Measurements from ENCODE around the gene CLCNKA.
A peak's percentile ranks its signal among the peaks of the same experiment; 100 is the strongest.
"Not testable (repeated sequence)": the region's sequence is repeated elsewhere in the genome, so short reads cannot be mapped to it uniquely, and the experiment has no call there.

Gene CLCNKA

GRCh38 chr1:16041200-16041599 lies 19.4 kb downstream of the CLCNKA start:
- ATAC-seq, result no peak
- no peak for DNase-seq
- no peaks in the 10 kb centered on the region for H3K27me3 Mint-ChIP-seq
- no peak overlapping the region for H3K4me3 Mint-ChIP-seq
- H3K27ac Mint-ChIP-seq, result peak overlapping the region in 1 of 2 donors; percentile 69
- no peaks in the 10 kb centered on the region for H3K4me1 Mint-ChIP-seq
- H3K9me3 Mint-ChIP-seq, result no peaks in the 10 kb centered on the region

- Mint-ChIP-seq H3K27me3 (peaks cover 2% of the 10 kb centered on the region), H3K27ac (no peak overlapping the region), H3K4me3 (no peak overlapping the region), H3K4me1 (no peaks in the 10 kb centered on the region), H3K9me3 (no peaks in the 10 kb centered on the region)
- no peak for ATAC-seq
- DNase-seq, result no peak
Observed at GRCh38 chr1:16042096-16042495, 20.3 kb downstream of the CLCNKA start.

GRCh38 chr1:16042654-16043053 lies 20.8 kb downstream of the CLCNKA start:
- H3K4me1 Mint-ChIP-seq, H3K27me3 Mint-ChIP-seq, H3K9me3 Mint-ChIP-seq, H3K27ac Mint-ChIP-seq, DNase-seq, ATAC-seq, H3K4me3 Mint-ChIP-seq: not testable (repeated sequence)

GRCh38 chr1:16043521-16043920 lies 21.7 kb downstream of the CLCNKA start, which contains the start of gene CLCNKB:
TSS of gene CLCNKB (plus strand) at chr1:16043782. CDS start at chr1:16044493, 711 bp downstream.
- DNase-seq (no peak), ATAC-seq (no peak)
- Mint-ChIP-seq H3K4me3 (no peak within 1 kb of the TSS), H3K27ac (peak within 1 kb of the TSS in 1 of 2 donors; percentile 48), H3K27me3 (peaks cover 11% of the 10 kb centered on the region), H3K4me1 (peaks cover 1% of the 10 kb centered on the region), H3K9me3 (no peaks in the 10 kb centered on the region)

- Mint-ChIP-seq H3K27me3 (peaks cover 11% of the 10 kb centered on the region), H3K9me3 (no peaks in the 10 kb centered on the region), H3K4me1 (peaks cover 5% of the 10 kb centered on the region), H3K4me3 (no peak overlapping the region), H3K27ac (peak overlapping the region in 1 of 2 donors; percentile 48)
- DNase-seq (no peak), ATAC-seq (no peak)
Observed at GRCh38 chr1:16043950-16044349, 22.1 kb downstream of the CLCNKA start.

- no peaks in the 10 kb centered on the region for H3K9me3 Mint-ChIP-seq
- H3K27me3 Mint-ChIP-seq, result peaks cover 34% of the 10 kb centered on the region
- no peak for ATAC-seq
- DNase-seq, result no peak
- H3K4me3 Mint-ChIP-seq, result no peak overlapping the region
- no peak overlapping the region for H3K27ac Mint-ChIP-seq
- H3K4me1 Mint-ChIP-seq, result peaks cover 13% of the 10 kb centered on the region
Observed at GRCh38 chr1:16046842-16047241, 25.0 kb downstream of the CLCNKA start.

- H3K4me3 Mint-ChIP-seq, result peak overlapping the region in 1 of 2 donors; percentile 9
- H3K27ac Mint-ChIP-seq, result no peak overlapping the region
- ATAC-seq (no peak), DNase-seq (no peak)
- peaks cover 13% of the 10 kb centered on the region for H3K4me1 Mint-ChIP-seq
- H3K9me3 Mint-ChIP-seq, result no peaks in the 10 kb centered on the region
- peaks cover 39% of the 10 kb centered on the region for H3K27me3 Mint-ChIP-seq
Observed at GRCh38 chr1:16047791-16048475, 26.1 kb downstream of the CLCNKA start.

- peak; percentile 36 to 40 for DNase-seq
- Mint-ChIP-seq H3K4me3 (peak overlapping the region; percentile 25 to 64), H3K27ac (no peak overlapping the region), H3K9me3 (no peaks in the 10 kb centered on the region), H3K4me1 (peaks cover 13% of the 10 kb centered on the region), H3K27me3 (peaks cover 39% of the 10 kb centered on the region)
- ATAC-seq, result peak; percentile 43
Observed at GRCh38 chr1:16048573-16049189, 26.8 kb downstream of the CLCNKA start.

- peak overlapping the region in 1 of 2 donors; percentile 25 for H3K27ac Mint-ChIP-seq
- H3K27me3 Mint-ChIP-seq, result peaks cover 39% of the 10 kb centered on the region
- H3K4me1 Mint-ChIP-seq, result peaks cover 13% of the 10 kb centered on the region
- no peaks in the 10 kb centered on the region for H3K9me3 Mint-ChIP-seq
- DNase-seq, result no peak
- no peak overlapping the region for H3K4me3 Mint-ChIP-seq
- no peak for ATAC-seq
Observed at GRCh38 chr1:16050328-16050727, 28.5 kb downstream of the CLCNKA start.

- DNase-seq (no peak), ATAC-seq (no peak)
- no peak overlapping the region for H3K4me3 Mint-ChIP-seq
- H3K9me3 Mint-ChIP-seq, result no peaks in the 10 kb centered on the region
- H3K4me1 Mint-ChIP-seq, result peaks cover 17% of the 10 kb centered on the region
- H3K27me3 Mint-ChIP-seq, result peaks cover 39% of the 10 kb centered on the region
- no peak overlapping the region for H3K27ac Mint-ChIP-seq
Observed at GRCh38 chr1:16051039-16051438, 29.2 kb downstream of the CLCNKA start.

GRCh38 chr1:16051949-16052348 lies 30.1 kb downstream of the CLCNKA start:
- H3K4me3 Mint-ChIP-seq, ATAC-seq, H3K9me3 Mint-ChIP-seq, DNase-seq, H3K27ac Mint-ChIP-seq: not testable (repeated sequence)
- peaks cover 21% of the 10 kb centered on the region for H3K4me1 Mint-ChIP-seq
- peaks cover 38% of the 10 kb centered on the region for H3K27me3 Mint-ChIP-seq

GRCh38 chr1:16053781-16054502 lies 32.1 kb downstream of the CLCNKA start:
- Mint-ChIP-seq H3K27me3 (peaks cover 36% of the 10 kb centered on the region), H3K4me1 (peaks cover 16% of the 10 kb centered on the region), H3K4me3 (no peak overlapping the region), H3K27ac (no peak overlapping the region), H3K9me3 (no peaks in the 10 kb centered on the region)
- DNase-seq (no peak), ATAC-seq (no peak)

- peaks cover 8% of the 10 kb centered on the region for H3K4me1 Mint-ChIP-seq
- ATAC-seq, result no peak
- H3K9me3 Mint-ChIP-seq, result no peaks in the 10 kb centered on the region
- H3K27me3 Mint-ChIP-seq, result peaks cover 28% of the 10 kb centered on the region
- DNase-seq, result no peak
- H3K27ac Mint-ChIP-seq, result no peak overlapping the region
- no peak overlapping the region for H3K4me3 Mint-ChIP-seq
Observed at GRCh38 chr1:16054598-16055540, 33.0 kb downstream of the CLCNKA start.

GRCh38 chr1:16055613-16056520 lies 34.0 kb downstream of the CLCNKA start:
- no peak overlapping the region for H3K4me3 Mint-ChIP-seq
- H3K27ac Mint-ChIP-seq, result no peak overlapping the region
- H3K4me1 Mint-ChIP-seq, result peaks cover 8% of the 10 kb centered on the region
- H3K9me3 Mint-ChIP-seq, result no peaks in the 10 kb centered on the region
- H3K27me3 Mint-ChIP-seq, result peaks cover 20% of the 10 kb centered on the region
- DNase-seq (peak; percentile 85 to 87), ATAC-seq (peak; percentile 92)
